GM20000 (cell line): ENCODE results near the gene MDM1.

Source experiments
- DNase-seq: peaks from one replicate; pipeline ENCODE4 v3.0.0; 2012; ENCODE audit warnings: low spot score
- CTCF ChIP-seq: IDR thresholded peaks from 2 replicates; pipeline ENCODE4 v1.5.1; 2012; ENCODE audit warnings: mild to moderate bottlenecking, control low read depth; ENCODE audit errors: extremely low read depth, missing control alignments

MDM1 gene

GRCh38 chr12:68332728-68333630 lies 817 bp upstream of the MDM1 start:
- no peak for DNase-seq

GRCh38 chr12:68331500-68331868 lies 678 bp downstream of the MDM1 start:
- DNase-seq = peak; percentile 8
- TF ChIP-seq CTCF = no peak

More at GRCh38 chr12:68332728-68333630, 817 bp upstream of the MDM1 start:
- TF ChIP-seq CTCF = no peak

GRCh38 chr12:68327896-68328295 lies 4.3 kb downstream of the MDM1 start:
- DNase-seq = no peak
- no peak for TF ChIP-seq CTCF

- no peak for DNase-seq
- no peak for TF ChIP-seq CTCF
These were observed 5.4 kb downstream of the MDM1 start for GRCh38 chr12:68326716-68327115.

DNA sequence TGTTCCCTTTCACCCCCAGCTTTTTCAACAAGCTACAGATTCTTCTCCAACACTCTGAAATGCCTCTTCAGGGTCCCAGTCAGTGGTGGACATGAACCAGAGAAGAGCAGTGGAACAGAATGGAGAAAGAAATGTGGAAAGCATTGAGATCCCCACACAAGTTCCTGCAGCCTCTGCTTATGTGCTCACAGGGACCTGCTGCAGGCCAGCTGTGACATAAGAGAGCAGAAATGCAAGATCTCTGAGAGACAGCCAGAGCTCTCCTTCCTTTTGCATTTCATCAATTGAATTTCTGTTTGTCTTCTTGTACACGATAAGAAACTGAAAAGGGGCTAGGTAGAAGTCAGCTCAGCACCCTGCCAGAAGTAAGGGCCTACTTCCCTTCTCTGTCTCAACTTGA lies 6.2 kb downstream of the MDM1 start:
- no peak for DNase-seq
- no peak for TF ChIP-seq CTCF

GRCh38 chr12:68324531-68324930 lies 7.6 kb downstream of the MDM1 start:
- TF ChIP-seq CTCF = no peak
- DNase-seq = no peak

DNA sequence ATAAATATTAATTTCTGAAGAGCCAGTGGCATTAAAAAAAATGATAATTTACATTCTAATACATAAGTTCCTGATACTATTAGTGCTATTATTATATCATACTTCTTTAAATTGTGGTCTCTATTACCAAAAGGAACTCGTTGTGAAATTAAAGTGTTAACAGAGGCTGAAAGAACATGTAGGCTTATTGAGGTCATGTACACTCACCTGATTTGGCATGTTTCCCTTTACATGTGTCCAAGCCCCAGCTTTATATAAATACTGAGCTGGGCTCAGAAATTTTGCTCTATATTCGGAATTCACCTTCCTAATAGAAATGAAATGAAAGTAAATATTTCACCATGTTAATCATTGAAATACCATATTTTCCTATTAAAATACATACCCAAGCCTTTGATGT lies 11.0 kb downstream of the MDM1 start:
- TF ChIP-seq CTCF = no peak
- DNase-seq = no peak
